ENCODE measurements around the gene ENPP6.
A peak's percentile ranks its signal among the peaks of the same experiment; 100 is the strongest.
"Not testable (repeated sequence)": the region's sequence is repeated elsewhere in the genome, so short reads cannot be mapped to it uniquely, and the experiment has no call there.

ENPP6 gene

DNA sequence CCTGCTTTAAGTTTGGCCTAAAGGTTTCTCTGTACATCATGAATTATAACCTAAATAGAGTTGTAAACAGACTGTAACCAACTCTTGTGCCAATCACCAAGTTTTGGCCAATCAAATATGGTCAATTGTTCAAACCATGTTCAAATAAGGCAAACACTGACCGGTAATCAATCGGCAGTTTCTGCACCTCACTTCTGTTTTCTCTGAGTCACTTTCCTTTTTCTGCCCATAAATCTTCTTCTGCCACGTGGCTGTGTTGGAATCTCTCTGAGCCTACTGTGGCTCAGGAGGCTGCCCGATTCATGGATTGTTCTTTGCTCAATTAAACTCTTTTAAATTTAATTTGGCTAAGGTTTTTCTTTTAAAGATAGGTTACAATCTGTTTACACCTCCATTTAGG, 16.5 kb upstream of the ENPP6 start:
- no peak for DNase-seq

DNA sequence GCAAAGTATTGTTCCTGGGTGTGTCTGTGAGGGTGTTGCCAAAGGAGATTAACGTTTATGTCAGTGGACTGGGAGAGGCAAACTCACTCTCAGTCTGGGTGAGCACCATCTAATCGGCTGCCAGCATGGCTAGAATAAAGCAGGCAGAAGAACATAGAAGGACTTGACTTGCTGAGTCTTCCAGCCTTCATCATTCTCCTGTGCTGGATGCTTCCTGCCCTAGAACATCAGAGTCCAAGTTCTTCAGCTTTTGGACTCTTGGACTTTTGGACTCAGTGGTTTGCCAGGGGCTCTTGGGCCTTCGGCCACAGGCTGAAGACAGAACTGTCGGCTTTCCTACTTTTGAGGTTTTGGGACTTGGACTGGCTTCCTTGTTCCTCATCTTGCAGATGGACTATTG, 15.3 kb upstream of the ENPP6 start:
- no peak for DNase-seq

DNA sequence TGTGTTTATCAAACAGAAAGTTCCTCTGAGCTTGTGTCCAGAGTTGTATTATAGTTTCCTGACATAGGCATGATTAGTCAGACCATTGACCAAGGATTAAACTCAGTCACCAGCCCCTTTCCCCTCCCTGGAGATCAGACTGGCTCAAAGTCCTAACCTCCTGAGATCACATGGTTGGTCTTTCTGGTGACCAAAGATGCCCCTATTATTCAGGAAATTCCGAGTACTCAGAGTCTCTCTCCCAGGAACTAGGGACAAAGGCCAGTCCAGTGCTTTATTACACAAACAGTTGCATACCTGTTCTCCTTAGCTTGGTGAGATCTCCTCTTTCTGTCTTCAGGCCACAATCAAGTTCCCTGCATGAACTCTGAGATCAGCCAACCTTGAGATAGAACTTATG, 14.5 kb upstream of the ENPP6 start:
- no peak for DNase-seq

DNA sequence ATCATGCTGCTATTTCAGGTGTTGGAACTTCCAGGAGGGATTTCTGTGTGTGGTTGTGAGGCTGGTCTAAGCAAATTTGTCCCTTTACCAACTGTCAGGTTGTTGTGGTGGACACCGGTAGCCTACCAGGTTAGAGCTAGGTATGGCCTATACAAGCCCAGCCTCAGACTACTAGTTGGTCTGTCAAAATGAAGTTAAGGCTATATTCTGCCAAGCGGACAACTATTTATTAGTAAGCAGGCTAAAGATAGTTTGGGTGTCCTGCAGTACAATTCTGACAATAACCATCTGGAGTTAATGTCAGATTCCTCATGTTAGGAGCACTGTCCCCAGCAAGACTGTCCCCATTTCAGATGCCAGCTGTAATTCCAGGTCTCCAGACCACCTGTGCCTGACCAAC, 13.9 kb upstream of the ENPP6 start:
- no peak for DNase-seq

DNA sequence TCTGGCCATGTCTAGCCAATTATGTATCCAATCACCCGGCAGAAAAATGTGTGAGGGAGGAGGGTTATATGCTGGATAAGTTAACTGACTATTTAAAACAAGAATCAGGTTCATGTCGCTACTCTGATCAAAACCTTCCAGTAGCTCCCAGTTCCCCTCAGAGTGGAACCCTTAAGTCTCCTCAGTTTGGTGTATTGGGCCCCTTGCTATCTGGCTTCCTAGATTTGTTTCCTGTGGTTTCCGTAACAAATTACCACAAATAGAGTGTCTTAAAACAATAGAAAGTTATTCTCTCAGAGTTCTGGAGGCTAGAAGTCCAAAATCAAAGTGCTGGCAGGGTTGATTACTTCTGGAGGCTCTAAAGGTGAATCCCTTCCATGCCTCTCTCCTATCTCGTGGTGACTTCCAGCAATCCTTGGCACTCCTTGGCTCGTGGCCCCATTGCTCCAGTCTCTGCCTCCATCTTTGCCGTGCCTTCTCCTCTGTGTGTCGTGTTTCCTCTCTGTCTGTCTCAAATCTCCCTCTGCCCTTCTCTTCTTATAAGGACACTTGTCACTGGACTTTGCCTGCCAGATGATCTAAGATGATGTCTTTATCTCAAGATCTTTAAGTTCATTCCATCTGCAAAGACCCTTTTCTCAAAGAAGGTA, 10.5 kb upstream of the ENPP6 start:
- DNase-seq: no peak

DNA sequence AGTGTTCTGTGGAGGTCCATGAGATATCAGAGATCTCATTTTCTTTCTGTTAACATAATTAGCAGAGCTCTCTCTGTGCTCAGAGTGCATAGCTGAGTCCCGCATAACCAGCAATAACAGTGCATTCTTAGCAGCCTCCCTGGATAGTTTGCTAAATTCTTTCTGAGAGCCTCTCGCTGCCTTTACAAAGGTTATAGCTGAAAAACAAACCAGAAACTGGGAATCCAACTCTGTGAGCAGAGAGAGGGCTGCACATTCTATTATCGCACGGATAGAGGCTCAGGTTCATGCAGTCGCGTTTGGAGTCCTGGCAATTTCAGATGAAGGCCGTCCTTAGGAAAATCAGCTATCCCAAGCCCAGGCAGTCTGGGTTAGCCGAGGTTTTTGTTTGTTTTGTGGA, 1.2 kb downstream of the ENPP6 start:
- DNase-seq: no peak

DNA sequence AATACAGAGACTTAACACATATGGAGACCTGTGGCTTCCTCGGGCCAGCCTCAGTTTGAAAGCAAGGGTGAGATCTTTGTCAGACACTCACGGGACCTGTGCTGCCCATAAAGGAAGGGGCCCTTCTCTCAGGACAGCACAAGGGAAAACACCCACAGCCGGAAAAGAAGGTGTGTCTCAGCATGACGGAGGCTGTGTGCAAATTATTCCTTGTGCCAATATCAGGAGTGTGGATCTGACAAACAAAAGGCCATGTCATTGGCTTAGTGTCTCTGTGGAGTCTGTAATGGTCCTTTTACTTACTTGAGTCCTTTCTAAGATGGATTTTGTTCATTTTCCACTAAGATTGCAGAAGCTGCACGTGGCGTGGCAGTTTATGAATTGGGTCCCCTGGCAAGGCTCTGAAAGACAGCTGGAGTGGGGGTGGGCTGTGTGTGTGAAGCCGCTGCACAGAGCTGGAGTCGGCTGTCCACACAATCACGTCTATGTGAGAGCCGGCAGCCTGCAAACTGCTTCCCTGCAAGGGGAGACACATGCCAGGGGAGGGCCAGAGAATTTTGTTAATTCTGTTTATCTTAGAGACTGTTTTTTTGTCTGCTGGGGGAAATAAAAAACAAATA, 1.9 kb downstream of the ENPP6 start:
- no peak for DNase-seq

DNA sequence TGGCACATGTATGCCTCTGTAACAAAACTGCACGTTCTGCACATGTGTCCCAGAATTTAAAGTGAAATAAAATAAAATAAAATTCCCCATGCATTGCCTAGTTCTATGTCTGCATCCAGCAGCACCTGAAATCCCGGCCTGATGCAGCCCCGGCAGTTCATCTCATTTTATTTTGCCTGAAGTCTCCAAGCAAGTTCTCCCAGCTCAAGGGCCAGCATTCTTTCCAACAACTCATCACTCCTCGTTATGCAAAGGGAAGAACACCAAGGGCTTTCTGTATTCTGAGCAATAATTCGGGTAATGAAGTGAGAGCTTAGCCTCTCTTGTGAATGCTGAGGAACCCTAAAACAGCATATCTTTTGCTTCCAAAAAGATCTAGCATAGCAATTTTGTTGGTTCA, 2.7 kb downstream of the ENPP6 start:
- DNase-seq: no peak

DNA sequence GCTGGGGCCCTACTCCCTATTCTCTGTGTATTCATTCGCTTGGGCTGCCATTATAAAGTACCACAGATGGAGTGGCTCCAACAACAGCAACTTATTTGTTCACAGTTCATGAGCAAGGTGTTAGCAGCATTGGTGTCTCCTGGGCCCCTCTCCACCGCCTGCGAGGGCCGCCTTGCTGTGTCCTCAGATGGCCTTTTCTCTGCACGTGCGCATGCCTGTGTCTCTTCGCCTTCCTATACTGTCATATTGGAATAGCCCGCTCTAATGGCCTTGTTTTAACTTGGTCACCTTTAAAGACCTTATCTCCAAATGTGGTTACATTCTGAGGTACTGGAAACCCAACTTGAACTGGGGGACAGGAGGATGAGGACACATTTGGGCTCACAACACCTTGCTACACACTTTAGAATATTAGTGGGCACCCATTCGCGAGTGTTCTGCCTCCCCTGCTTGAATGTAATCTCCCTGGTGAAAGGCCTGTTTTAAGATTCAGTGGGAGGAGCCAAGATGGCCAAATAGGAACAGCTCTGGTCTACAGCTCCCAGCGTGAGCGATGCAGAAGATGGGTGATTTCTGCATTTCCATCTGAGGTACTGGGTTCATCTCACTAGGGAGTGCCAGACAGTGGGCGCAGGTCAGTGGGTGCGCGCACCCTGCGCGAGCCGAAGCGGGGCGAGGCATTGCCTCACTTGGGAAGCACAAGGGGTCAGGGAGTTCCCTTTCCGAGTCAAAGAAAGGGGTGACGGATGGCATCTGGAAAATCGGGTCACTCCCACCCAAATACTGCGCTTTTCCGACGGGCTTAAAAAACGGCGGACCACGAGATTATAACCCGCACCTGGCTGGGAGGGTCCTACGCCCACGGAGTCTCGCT, 9.7 kb downstream of the ENPP6 start:
- not testable (repeated sequence) for DNase-seq

DNA sequence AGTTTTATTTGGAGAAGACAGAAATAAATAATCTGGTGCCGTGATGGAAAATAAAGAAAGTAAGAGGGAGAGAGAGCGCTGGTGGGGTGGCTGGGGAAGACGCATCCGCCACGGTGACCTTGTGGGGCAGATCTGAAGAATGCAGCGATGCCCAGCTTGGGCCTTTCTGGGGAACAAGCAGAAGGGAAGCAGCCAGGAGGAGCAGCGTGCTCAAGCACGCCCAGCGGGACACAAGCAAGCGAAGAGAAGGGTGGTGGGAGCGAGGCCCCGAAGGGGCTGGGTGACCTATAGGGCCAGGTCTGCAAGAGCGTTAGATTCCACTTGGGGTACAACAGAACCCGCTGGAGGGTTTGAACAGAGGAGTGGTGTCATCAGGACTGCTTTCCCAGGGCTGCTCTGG, 12.4 kb downstream of the ENPP6 start:
- no peak for DNase-seq

DNA sequence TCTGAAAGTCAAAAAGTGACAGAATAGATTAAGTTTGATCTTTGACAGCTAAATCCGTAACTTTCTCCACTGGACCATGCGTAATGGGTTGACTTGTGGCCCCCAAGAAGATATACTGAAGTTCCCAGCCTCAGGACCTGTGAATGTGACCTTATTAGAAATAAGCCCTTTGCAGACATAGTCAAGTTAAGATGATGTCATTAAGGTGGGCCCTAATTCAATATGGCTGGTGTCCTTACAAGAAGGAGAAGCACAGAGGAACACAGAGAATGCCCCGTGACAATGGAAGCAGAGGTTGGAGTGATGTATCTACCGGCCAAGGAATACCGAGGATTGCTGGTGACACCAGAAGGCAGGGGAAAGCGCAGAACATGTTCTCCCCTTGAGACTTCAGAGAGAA, 14.4 kb downstream of the ENPP6 start:
- DNase-seq: no peak

DNA sequence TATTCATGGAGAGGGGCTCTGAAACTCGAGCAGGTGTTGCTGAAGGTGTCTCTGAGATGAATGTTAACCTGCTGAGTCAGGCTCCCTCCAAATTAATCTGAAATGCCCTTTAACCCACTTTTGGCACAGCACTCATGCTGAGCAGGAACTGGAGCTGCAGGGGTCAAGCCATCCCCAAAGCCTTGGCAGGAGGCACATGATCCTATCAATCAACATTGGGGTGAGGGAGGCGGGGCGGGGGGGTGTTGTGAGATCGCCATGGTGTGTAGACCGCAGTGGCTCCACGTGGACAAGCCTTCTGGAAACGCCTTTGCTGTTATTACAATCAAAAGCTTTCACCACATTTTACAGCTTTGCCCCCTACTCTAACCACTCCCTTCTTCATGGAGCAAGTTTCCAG, 16.5 kb downstream of the ENPP6 start:
- no peak for DNase-seq

DNA sequence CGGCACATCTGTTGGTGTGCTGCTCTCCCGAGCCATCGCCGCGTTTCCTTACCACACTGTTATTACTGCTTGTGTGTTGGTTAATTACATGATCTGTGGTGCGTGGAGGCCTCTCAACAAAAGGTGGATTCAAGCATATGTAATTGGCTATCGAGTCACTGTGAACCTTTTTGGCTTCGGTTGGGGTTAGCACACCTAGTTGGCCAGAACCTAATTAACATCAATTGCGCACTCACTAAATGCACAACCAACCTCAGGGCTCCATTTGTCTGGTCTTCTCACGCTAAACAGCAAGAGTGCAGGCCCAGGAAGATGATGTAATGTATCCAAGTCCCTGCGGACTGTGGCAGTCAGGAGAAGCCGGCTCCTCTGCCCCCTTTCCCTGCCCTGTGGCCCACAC, 17.4 kb downstream of the ENPP6 start:
- DNase-seq: peak in 1 of 2 experiments; percentile 61

DNA sequence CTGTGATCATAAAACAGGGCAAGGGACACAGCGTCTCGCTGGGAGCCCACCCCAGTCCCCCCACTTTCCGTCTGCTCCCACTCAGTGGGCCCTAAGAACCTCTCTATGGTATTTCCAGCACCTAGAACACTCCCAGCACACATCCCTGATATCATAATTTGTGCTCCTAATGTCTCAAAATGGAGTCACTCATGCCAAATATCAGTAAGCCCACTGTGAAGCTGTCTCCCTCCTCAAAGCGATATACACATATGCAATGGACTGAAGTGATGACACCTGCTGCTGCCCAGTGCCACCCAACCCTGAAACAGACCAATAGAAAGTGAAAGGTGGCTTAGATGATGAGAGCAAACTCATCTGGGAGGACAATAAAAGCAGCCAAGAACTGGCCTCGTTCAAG, 17.9 kb downstream of the ENPP6 start:
- DNase-seq: no peak

DNA sequence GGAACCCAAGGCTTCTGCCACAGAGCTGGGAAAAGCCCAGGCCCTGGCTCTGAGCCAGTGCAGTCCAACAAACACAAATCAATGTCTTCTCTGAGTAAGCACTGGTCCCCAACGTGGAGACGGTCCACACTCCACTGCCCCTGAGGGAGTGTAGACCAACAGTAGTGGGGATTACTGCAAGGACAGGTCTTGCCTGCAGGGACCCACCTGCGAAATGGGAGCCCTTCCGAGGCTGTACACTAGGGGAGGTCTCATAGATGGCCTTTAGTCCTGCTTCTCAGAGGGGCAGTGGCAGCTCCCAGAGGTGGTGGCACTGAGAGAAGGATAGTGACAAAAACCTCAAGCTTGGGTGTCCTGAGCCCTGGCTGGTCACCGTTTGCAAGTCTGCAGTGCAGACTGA, 19.5 kb downstream of the ENPP6 start:
- DNase-seq: no peak

DNA sequence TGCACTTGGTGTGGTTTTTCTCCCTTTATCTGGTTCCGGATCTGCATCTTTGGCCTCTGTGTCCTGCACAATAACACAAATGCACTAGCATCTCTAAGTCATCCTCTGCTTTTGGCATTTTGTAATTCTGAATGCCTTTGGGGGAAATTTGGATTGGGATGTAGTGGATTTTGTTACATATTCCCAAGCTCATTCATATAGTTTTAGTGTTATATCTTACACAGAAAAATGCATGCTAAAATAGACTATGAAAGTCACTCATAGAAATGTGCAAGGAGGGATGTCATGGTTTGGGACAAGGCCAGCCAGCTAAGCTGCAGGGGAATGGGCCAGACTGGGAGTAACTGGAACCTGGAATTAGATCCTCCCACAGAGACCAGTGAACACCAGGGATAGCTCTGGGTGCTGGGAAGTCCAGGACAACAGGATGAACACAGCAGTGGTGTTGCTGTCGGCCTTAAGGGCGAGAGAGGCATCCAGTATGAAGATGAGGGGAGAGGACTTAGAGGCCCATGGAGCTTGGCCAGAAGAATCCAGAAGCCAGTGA, 20.1 kb downstream of the ENPP6 start:
- no peak for DNase-seq

DNA sequence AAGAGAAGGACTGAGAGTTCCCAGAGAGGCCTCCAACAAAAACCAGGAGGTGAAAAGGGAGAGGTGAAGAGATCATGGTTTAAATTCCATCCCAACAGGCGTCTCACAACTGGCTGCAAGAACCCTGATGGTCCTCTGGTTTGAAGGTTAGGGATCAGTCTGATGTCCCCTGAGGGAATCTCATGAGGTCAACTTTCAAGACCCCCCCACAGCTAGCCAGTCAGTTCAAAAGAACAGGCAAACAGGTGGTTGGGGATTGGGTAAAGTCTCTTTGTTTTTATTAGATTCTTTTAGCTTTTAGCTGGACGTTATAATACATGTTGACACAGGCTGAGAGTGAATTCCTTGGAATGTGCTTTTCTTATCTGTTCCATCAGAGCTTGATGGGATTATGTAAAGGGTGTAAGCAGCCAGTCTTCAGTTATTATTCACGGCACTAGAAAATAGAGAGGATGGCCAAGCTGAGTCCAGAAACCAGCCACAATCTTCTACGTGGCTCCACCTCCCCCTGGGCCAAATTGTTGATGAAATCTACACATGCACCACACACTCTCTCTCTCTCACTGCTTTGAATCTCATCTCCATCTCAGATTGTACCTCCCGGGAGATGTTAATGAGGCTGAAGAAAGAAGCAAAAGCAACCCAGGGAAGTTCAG, 20.8 kb downstream of the ENPP6 start:
- DNase-seq: no peak

DNA sequence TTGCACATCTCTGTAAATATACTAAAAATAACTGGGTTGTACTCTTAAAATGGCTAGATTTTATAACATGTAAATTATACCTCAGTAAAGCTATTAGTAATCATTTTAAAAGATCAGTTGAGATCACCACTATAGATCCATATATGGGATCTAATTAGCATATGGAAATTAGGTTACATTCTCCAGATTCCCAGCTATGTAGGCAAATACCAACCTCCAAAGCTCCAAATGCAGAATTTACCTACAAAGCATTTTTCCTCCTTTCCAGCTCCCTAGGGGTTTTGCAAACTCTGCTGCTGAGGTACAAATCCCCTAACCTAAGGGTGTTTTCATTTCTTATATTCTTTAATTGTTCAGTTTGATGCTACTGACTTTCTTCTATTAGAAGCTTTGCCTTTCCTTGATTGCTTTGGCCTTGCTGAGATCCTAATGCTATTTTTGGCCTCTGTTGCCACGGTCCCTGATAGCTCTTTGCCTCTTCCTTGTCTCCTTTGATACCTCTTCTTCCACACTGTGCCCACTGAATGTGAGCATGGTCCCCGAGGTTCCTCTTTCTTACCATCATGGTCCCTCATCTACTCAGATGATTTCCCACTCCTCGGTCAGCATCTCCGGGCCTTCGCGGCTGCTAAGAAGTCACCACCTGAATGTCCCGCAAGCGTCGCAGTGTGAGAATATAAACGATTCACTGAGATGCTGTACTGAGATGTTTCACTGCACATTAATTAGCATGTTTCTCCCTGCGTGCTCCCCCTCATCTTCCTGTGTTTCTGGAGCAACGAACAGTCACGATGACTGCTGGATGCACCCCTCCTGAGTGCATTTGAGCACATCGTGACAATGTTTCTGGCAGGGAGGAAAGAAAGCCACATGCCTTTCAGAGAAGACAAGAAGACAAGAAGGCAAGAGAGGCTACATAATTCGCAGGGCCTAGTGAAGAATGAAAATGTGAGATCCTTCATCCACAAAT, 23.8 kb downstream of the ENPP6 start:
- no peak for DNase-seq

DNA sequence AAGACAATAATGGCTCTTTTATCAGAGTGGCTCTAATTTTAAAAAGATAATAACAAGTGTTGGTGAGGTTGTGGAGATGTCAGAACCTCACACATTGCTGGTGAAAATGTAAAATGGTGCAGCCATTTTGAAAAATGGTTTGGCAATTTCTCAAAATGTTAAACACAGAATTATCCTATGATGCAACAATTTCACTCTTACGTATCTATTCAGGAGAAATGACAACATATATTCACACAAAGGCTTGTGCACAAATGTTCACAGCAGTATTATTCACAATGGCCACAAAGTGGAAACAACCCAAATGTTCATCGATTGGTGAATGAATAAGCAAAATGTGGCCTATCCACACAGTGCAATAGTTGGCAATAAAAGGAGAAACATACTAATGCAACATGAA, 24.7 kb downstream of the ENPP6 start:
- DNase-seq: no peak

DNA sequence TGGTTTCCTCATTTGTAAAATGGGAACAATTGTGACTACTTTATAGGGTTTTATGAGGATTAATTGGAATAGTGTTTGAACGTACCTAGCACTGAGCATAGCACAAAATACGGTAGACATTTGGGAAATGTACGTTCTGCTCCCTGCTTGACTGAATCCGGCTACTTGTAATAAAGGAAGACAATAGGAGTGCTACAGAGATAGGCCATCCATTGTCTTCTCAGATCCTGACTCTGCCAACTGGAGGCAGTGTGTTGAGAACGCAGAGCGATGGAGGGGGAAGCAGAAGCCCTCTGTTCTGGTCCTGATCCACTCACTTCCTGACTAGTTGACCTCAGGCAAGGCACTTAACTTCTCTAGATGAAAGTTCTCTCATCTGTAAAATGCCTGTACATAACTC, 26.4 kb downstream of the ENPP6 start:
- no peak for DNase-seq

DNA sequence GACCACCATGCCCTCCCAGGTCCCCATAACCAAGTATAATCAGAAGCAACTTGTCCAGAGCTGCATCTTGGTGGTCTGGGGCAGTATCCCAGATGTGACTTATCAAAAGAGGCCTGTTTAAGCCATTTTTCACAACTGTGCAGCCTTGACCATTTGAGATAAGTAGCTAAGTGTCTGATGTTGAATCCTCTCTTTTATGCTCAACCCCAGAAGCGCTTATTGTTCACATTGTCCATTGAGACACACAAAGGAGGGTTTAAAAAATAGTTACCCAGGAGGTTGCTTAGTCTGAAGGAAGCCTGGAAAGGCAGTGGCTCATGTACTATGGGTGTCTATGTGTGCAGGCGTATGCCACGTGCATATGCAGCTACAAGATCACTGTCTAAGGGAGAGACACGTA, 27.0 kb downstream of the ENPP6 start:
- no peak for DNase-seq

DNA sequence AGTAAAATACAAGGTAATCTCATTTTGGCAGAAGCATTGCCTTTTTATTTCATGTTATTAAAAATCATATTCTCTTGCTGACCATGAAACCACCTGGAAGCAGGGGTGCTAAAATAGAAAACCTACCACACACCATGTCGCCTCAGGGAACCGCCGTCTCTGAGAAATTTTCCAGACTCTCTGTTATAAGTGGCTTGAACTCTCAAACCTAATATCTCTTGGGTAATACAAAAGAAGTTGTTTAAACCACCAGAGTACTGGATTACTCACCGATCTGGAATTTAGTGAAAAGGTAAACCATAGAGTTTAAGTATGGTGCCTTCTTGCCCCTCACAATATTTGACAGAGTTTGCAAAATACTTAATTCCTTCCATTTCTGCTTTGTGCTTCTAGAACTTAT, 27.7 kb downstream of the ENPP6 start:
- no peak for DNase-seq
